Smooth muscle cell (in vitro differentiated cells): ENCODE data around the gene PPP1R14D. TPM values are rescaled to one million over a fixed set of nuclear protein-coding genes. Genes with fewer than 3 reads are reported as not detected.
A peak's percentile ranks its signal among the peaks of the same experiment; 100 is the strongest.

Experiments
- DNase-seq: peaks from one replicate; lab custom pipeline; 2025; ENCODE audit not compliant: unreplicated experiment; lab: John Stamatoyannopoulos, UW
- H2AFZ ChIP-seq: fragments of 200-600 bp; sonication (generic); 2 replicates; pipeline ENCODE4 v1.6.0; 2016; ENCODE audit warnings: antibody characterized with exemption, low read depth, mild to moderate bottlenecking
- H3F3A ChIP-seq: fragments of 200-600 bp; sonication (generic); 2 replicates; pipeline ENCODE4 v1.6.0; 2017; ENCODE audit warnings: antibody characterized with exemption, low read depth
- H3K27ac ChIP-seq: fragments of 200-600 bp; sonication (generic); 2 replicates; pipeline ENCODE4 v1.5.1; 2016; ENCODE audit warnings: low read depth, mild to moderate bottlenecking
- H3K27me3 ChIP-seq: fragments of 200-600 bp; sonication (generic); 2 replicates; pipeline ENCODE4 v1.6.1; 2016; ENCODE audit warnings: low read depth, mild to moderate bottlenecking
- H3K36me3 ChIP-seq: fragments of 200-600 bp; sonication (generic); 2 replicates; pipeline ENCODE4 v1.5.1; 2016; ENCODE audit warnings: low read depth
- H3K4me1 ChIP-seq: fragments of 200-600 bp; sonication (generic); 2 replicates; pipeline ENCODE4 v1.5.1; 2016; ENCODE audit warnings: low read depth
- H3K4me2 ChIP-seq: fragments of 200-600 bp; sonication (generic); 2 replicates; pipeline ENCODE4 v1.6.0; 2016; ENCODE audit warnings: mild to moderate bottlenecking
- H3K4me3 ChIP-seq: fragments of 200-600 bp; sonication (generic); 2 replicates; pipeline ENCODE4 v1.5.1; 2016; ENCODE audit warnings: mild to moderate bottlenecking
- H3K79me2 ChIP-seq: fragments of 200-600 bp; sonication (generic); 2 replicates; pipeline ENCODE4 v1.6.0; 2016; ENCODE audit warnings: low read depth, mild to moderate bottlenecking
- H3K9ac ChIP-seq: fragments of 200-600 bp; sonication (generic); 2 replicates; pipeline ENCODE4 v1.6.0; 2016; ENCODE audit warnings: low read depth
- H3K9me3 ChIP-seq: fragments of 200-600 bp; sonication (generic); replicated peaks from 2 replicates; pipeline ENCODE4 v1.5.1; 2016; ENCODE audit warnings: low read depth
- H4K20me1 ChIP-seq: fragments of 200-600 bp; sonication (generic); 2 replicates; pipeline ENCODE4 v1.6.0; 2016; ENCODE audit warnings: low read depth
- WGBS: methylation state at CpG from one replicate; pipeline ENCODE4 v1.1.7; 2016; ENCODE audit warnings: low lambda C conversion rate; 5-methylcytosine and 5-hydroxymethylcytosine counted together
- polyA plus RNA-seq: library from polyadenylated mRNA; unstranded; fragments of >200 nt; fragmentation: Nextera tagmentation; extraction: Ambion mirVana; gene quantifications from 2 replicates; pipeline ENCODE4 v1.2.1, GENCODE V29; 2016
- total RNA-seq: library from RNA; depleted of rRNA; stranded (reverse); fragments of >200 nt; gene quantifications from 2 replicates; pipeline ENCODE4 v1.2.3, GENCODE V29; 2014
- TF ChIP-seq, protein P1 (sequence below): fragments of 200-600 bp; sonication (generic); IDR thresholded peaks from 2 replicates; pipeline ENCODE4 v1.5.1; 2017; ENCODE audit warnings: borderline replicate concordance, mild to moderate bottlenecking, antibody characterized with exemption; ENCODE audit not compliant: insufficient read depth, poor library complexity, severe bottlenecking

PPP1R14D gene
- total and polyA plus RNA-seq, 2 experiments from 2014 or later = not detected

DNA sequence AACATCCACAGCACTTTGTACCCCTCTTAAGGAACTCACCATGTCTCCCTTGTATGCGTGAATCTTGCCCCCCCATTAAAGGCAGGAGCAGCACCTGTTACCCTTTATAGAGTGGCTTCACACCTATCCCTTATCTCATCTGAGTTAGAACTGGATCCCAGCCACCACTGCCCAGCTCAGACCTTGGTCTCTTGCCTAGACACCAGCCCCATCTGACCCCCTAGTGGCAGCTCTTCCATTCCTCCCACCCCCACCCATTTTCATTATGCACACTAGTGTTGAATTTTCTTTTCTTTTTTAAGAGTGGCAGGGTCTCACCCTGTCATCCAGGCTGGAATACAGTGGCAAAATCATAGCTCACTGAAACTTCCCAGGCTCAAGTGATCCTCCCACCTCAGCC, 24.8 kb downstream of the PPP1R14D start:
- no peak overlapping the region for H3K9ac ChIP-seq
- 100% methylated on average over 1 of the region's 1 CpG for WGBS
- peaks cover 8% of the 10 kb centered on the region for H3F3A ChIP-seq
- H3K4me1 ChIP-seq = peaks cover 6% of the 10 kb centered on the region
- no peaks in the 10 kb centered on the region for H3K36me3 ChIP-seq
- H3K4me3 ChIP-seq = no peak overlapping the region
- peaks cover 29% of the 10 kb centered on the region for H4K20me1 ChIP-seq
- no peak overlapping the region for H2AFZ ChIP-seq
- no peaks in the 10 kb centered on the region for H3K9me3 ChIP-seq
- no peak overlapping the region for H3K27ac ChIP-seq
- H3K27me3 ChIP-seq = no peaks in the 10 kb centered on the region
- H3K4me2 ChIP-seq = no peak overlapping the region
- H3K79me2 ChIP-seq = peaks cover 33% of the 10 kb centered on the region
- TF ChIP-seq, protein P1, sequence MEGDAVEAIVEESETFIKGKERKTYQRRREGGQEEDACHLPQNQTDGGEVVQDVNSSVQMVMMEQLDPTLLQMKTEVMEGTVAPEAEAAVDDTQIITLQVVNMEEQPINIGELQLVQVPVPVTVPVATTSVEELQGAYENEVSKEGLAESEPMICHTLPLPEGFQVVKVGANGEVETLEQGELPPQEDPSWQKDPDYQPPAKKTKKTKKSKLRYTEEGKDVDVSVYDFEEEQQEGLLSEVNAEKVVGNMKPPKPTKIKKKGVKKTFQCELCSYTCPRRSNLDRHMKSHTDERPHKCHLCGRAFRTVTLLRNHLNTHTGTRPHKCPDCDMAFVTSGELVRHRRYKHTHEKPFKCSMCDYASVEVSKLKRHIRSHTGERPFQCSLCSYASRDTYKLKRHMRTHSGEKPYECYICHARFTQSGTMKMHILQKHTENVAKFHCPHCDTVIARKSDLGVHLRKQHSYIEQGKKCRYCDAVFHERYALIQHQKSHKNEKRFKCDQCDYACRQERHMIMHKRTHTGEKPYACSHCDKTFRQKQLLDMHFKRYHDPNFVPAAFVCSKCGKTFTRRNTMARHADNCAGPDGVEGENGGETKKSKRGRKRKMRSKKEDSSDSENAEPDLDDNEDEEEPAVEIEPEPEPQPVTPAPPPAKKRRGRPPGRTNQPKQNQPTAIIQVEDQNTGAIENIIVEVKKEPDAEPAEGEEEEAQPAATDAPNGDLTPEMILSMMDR = no peak
- no peak for DNase-seq

DNA sequence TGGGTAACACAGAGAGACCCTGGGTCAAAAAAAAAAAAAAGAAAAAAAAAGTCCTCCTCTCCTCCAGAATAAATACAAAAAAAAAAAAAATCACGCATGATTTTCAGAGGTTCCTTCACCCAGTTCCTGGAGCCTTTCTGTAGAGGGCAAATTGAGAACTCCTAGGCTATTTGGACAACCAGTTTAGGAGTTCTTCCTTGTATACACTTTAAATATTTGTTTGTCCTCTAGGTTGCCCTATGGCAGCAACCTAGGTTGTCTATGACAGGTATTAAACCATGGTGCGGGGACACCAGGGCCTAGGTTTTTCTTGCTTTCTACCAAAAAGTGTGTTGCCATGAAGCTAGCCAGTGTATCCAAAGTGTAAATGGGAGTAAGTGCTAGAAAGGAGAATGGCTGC, 25.4 kb downstream of the PPP1R14D start:
- TF ChIP-seq, protein P1 = no peak
- H3K27ac ChIP-seq = no peak overlapping the region
- H2AFZ ChIP-seq = no peak overlapping the region
- WGBS = 96% methylated on average over 2 of the region's 2 CpGs
- no peaks in the 10 kb centered on the region for H3K36me3 ChIP-seq
- H3K4me3 ChIP-seq = no peak overlapping the region
- H3K9me3 ChIP-seq = no peaks in the 10 kb centered on the region
- H4K20me1 ChIP-seq = peaks cover 35% of the 10 kb centered on the region
- peaks cover 30% of the 10 kb centered on the region for H3K79me2 ChIP-seq
- H3K4me2 ChIP-seq = no peak overlapping the region
- peaks cover 8% of the 10 kb centered on the region for H3F3A ChIP-seq
- peaks cover 8% of the 10 kb centered on the region for H3K4me1 ChIP-seq
- DNase-seq = no peak
- no peaks in the 10 kb centered on the region for H3K27me3 ChIP-seq
- H3K9ac ChIP-seq = no peak overlapping the region

DNA sequence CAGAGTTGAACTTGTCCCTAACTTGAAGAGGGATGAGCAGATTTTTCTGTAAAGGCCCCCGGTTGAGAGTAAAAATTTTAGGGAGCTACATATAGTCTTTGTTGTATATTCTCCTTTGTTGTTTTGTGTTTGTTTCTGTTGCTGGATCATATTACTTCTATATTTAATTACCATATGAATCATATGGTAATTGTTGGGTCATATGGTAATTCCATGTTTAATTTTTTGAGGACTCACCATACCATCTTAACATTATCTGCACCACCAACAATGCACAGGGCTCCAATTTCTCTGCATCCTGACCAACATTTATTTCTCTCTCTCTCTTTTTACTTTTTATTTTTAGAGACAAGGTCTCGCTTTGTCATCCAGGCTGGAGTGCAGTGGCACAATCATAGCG, 29.0 kb downstream of the PPP1R14D start:
- H4K20me1 ChIP-seq = peaks cover 58% of the 10 kb centered on the region
- TF ChIP-seq, protein P1 = no peak

DNA sequence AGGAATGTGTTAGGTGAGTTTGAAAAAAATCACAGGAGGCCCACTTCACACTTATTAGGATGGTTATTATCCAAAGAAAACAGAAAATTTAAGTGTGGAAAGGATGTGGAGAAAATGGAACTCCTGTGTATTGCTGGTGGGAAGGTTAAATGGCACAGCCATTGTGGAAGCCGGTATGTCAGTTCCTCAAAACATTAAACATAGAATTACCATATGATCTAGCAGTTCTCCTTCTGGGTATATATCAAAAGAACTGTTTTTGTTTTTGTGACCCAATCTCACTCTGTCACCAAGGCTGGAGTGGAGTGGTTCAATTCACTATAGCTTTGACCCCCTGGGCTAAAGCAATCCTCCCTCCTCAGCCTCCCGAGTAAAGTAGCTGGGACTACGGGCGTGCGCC, 32.0 kb downstream of the PPP1R14D start:
- no peaks in the 10 kb centered on the region for H3K36me3 ChIP-seq
- H3K79me2 ChIP-seq = peaks cover 27% of the 10 kb centered on the region
- H3K27ac ChIP-seq = no peak overlapping the region
- H3K4me3 ChIP-seq = no peak overlapping the region
- H3F3A ChIP-seq = peaks cover 8% of the 10 kb centered on the region
- no peak overlapping the region for H3K4me2 ChIP-seq
- no peak for DNase-seq
- H3K4me1 ChIP-seq = peaks cover 3% of the 10 kb centered on the region
- H2AFZ ChIP-seq = no peak overlapping the region
- H4K20me1 ChIP-seq = peaks cover 57% of the 10 kb centered on the region
- no peaks in the 10 kb centered on the region for H3K9me3 ChIP-seq
- 96% methylated on average over 5 of the region's 5 CpGs for WGBS
- TF ChIP-seq, protein P1 = no peak
- no peak overlapping the region for H3K9ac ChIP-seq
- no peaks in the 10 kb centered on the region for H3K27me3 ChIP-seq

More for the DNA sequence above, 29.0 kb downstream of the PPP1R14D start:
- peaks cover 22% of the 10 kb centered on the region for H3K79me2 ChIP-seq
- H3K36me3 ChIP-seq = no peaks in the 10 kb centered on the region
- H3K9me3 ChIP-seq = no peaks in the 10 kb centered on the region
- WGBS = 95% methylated on average over 3 of the region's 3 CpGs
- H2AFZ ChIP-seq = no peak overlapping the region
- H3K27ac ChIP-seq = peak overlapping the region; percentile 52
- H3K4me1 ChIP-seq = peaks cover 3% of the 10 kb centered on the region
- no peak overlapping the region for H3K4me2 ChIP-seq
- no peaks in the 10 kb centered on the region for H3K27me3 ChIP-seq
- H3K4me3 ChIP-seq = no peak overlapping the region
- no peak overlapping the region for H3K9ac ChIP-seq
- no peak for DNase-seq
- peaks cover 8% of the 10 kb centered on the region for H3F3A ChIP-seq
